Left hindlimb (tissue), 1 donor: Measurements from ENCODE around the gene MUS81.
"Not testable (repeated sequence)": the region's sequence is repeated elsewhere in the genome, so short reads cannot be mapped to it uniquely, and the experiment has no call there.

Experiments
- DNase-seq: peaks from one replicate; pipeline ENCODE4 v3.0.0-alpha.2; 2018

Gene MUS81

GRCh38 chr11:65873318-65874156 is 13.3 kb downstream of the MUS81 start:
- peak; percentile 97 for DNase-seq

GRCh38 chr11:65879617-65880016 is 19.4 kb downstream of the MUS81 start, which contains the start of gene CTSW:
TSS of gene CTSW (plus strand) at chr11:65879837. CDS start at chr11:65879855, 18 bp downstream.
- no peak for DNase-seq

GRCh38 chr11:65880027-65880426 is 19.8 kb downstream of the MUS81 start:
- DNase-seq, result no peak

- DNase-seq, result no peak
Observed at GRCh38 chr11:65880844-65881421, 20.7 kb downstream of the MUS81 start.

- DNase-seq, result peak; percentile 24
Observed at GRCh38 chr11:65882120-65883057, 22.2 kb downstream of the MUS81 start.

- peak; percentile 27 for DNase-seq
Observed at GRCh38 chr11:65883058-65883761, 23.0 kb downstream of the MUS81 start.

GRCh38 chr11:65883786-65884715 is 23.8 kb downstream of the MUS81 start:
- DNase-seq, result no peak

GRCh38 chr11:65884716-65885092 is 24.5 kb downstream of the MUS81 start:
- DNase-seq, result peak; percentile 72

- peak; percentile 27 for DNase-seq
Observed at GRCh38 chr11:65885231-65885630, 25.0 kb downstream of the MUS81 start.

- DNase-seq, result no peak
Observed at GRCh38 chr11:65885808-65886536, 25.7 kb downstream of the MUS81 start.

GRCh38 chr11:65886826-65887722 is 26.8 kb downstream of the MUS81 start:
- DNase-seq, result no peak

- no peak for DNase-seq
Observed at GRCh38 chr11:65887723-65888162, 27.5 kb downstream of the MUS81 start.

GRCh38 chr11:65888163-65888814 is 28.1 kb downstream of the MUS81 start, which contains the start of gene FIBP:
TSS of gene FIBP (minus strand) at chr11:65888471. CDS start at chr11:65888418, 53 bp downstream.
- peak; percentile 99 for DNase-seq

- peak; percentile 98 for DNase-seq
Observed at GRCh38 chr11:65890324-65891218, 30.3 kb downstream of the MUS81 start, which contains the start of gene CCDC85B. TSS of gene CCDC85B (plus strand) at chr11:65890673. CDS start at chr11:65890784, 111 bp downstream.

GRCh38 chr11:65891219-65892136 is 31.2 kb downstream of the MUS81 start:
- DNase-seq, result peak; percentile 54

- DNase-seq, result not testable (repeated sequence)
Observed at GRCh38 chr11:65892137-65892540, 31.9 kb downstream of the MUS81 start.
